ENCODE results near the gene SLC35B2.

The SLC35B2 gene

DNA sequence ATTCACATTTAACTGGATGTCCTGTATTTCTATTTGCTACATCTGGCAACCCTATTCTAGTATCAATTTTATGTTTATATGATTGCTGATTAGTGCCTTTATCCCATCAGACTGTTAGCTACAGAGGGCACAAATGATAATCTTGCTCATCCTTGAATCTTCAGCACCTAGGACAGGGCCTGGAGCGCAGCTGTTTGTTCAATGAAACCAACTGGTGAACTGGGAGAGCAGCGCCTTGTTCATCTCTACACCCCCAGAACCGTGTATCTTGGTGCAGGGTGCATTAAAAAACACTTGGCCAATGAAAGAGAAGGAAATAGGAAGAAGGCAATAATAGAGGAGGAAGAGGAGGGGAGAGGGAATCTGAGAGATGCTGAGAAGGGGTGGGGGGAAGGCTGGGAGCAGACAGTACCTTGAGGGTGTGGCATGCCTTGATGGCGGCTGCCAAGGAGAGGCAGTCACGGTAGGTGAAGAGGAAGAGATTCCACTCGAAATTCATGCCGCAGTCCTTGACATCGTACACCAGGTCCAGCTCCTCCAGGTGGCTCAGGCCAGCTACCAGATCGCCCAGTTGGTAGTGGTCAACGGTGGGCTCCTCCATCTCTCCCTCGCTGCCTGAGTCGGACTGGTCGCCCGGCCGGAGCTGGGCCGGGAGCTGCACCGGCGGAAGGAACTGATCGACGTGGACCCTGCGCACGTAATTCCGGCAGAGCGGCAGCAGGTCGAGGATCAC is 28.4 kb upstream of the SLC35B2 start:
- no peak for DNase-seq

DNA sequence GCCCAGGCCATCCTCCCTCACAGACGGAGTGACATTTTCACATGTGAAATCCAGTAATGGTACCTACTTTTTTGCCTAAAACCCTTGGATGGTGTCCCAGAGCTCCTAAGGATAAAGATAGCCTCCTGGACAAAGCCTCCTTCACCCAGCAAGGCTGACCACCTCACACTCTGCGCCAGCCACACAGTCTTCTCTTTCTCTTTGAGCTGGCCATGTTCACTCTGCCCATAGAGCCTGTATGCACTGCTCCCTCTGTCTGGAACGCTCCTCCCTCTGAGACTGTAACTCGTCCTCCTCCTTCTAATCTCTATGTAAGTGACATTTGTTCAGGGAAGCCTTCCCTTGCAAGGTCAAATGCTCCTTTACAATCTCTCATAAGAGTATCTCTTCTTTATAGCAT is 27.5 kb upstream of the SLC35B2 start:
- DNase-seq, result peak in 1 of 2 experiments; percentile 62

DNA sequence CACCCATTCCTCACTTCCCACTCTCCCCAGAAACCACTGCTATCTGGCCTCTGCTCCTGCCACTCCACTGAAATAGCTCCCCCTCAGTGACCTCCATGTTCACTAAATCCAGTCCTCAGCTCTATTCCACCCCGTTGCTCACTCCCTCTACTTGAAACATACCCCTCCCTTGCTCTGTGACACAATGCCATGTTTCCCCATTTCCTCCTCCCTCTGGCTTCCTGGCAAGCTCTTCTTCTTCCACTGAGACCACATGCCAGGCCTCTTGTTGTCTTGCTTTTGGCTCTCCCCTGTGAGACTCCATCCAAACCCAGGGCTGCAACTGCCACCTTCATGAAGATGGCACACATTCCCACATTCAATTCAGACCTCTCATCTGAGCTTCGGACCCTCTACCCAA is 26.8 kb upstream of the SLC35B2 start:
- peak; percentile 97 to 99 for DNase-seq

DNA sequence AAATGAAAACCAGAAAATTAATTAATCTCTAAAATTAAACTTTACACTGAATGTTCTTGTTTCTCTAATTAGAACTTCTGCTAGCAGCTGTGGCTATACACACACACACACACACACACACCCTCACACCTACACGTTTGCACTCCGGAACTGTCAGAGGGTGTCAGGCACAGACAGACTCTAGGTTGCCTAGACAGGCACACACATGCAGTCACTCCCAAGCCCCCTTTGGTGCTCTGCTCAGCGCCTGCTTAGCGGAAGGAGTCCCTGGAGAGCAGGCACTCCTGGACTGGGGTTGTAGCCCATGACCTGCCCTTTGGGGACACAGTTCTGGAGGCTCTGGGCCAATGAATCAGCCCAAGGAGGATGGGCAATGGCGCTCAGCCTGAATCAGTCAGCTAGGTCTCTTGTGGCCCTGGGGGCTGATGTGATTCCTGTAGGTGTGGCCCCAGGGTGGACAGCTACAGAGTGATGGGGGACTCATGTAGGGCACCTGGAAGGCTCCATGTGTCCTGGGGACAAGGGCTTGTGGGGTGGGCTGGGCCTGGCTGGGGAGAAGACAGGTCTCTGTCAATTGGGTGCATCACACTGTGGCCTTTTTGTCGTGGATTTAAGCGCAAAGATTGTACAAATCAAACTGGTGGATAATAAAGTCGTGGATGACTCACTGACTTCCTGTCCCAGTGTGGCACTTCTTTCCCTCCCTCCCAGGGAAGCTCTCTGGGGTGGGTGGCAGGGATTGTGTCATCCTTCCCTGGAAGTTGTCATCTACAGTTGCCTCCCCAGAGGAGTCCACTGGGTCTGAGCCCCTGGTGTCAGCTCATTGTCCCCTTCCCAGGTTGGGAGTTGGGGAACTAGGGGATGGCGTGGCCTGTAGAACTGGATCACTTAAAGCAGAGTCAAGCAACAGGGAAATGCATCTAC is 21.7 kb upstream of the SLC35B2 start:
- no peak for DNase-seq

DNA sequence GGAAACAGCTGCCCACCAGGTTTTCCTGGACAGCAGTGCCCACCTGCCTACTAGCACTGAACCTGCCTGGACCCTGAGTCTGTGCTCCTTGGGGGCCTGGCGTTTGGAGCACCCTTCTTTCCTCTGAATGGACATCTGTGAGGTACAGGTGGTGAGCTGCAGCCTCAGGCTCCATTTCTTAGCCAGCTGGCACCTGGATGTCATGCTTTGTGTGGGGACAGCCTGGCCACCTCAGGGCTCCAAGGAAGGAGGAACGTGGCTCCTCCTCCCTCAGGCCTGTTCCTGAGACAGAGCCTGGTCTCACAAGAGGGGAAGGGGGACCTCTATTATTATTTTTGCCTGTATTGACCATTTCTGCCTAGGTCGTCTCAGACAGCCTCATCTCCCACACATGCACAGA is 21.0 kb upstream of the SLC35B2 start:
- peak; percentile 66 to 79 for DNase-seq

DNA sequence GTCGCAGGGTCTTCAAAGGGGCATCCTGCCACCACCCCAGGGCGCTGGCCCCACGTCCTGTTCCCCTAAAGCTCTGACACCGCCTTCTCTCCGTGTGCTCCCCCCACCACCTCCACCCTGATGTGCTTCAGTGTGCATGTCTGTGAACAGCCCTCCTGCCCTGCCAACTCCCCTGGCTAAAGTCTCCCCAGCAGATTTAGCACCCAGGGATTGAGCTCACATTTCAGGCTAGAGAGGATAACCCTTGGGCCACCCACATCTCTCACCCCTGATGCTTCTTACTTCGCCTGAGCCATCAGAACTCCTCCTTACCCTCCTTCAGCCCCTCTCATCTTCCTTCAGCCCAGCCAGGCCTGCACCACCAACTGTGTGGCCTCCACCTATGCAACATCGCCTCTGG is 20.4 kb upstream of the SLC35B2 start:
- DNase-seq, result no peak

DNA sequence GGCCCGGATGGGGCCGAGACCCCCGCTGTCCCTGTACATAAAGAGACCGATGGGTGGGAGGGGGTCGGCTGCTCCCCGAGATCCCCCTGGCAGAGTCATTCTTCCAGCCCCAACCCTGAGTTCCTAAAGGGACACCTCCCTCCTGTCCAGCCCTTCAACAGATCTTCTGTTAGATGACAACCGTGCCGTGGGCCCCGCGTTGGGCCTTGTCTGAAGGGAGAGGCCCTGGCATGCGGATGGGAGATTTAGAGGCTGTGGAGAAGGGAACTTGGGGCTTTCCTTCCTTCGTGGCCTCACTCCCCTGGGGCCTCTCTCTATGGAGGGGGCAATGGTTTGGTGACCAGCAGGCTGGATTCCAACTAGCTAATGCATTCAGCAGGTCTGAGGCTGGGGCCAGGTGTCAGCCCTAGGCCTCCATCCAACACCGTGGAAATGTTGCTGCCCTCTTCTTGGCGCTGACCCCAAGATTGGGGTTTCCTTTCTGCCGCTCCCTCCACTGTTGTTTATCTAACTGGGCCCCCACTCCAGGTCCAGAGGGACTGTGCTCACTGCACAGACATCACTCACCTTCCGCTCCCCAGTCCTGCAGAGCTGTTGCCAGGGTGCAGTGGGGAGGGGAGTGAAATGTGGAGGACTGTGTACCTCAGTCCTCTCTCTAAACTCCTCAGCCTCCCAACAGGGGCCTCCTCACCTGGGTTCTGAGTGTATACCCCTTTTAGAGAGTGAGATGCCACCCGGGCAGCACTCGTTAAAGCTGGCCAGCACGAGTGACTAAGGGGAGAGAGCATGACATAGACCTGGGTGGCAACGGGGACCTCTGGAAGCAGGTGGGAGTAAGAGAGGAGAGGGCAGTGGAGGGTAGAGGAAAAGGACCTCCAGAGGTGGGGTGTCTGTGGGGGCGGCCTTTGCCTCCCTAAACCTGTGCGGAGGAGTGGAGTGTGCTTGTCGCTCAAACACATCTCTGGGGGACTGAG is 19.6 kb upstream of the SLC35B2 start:
- peak; percentile 40 to 68 for DNase-seq

DNA sequence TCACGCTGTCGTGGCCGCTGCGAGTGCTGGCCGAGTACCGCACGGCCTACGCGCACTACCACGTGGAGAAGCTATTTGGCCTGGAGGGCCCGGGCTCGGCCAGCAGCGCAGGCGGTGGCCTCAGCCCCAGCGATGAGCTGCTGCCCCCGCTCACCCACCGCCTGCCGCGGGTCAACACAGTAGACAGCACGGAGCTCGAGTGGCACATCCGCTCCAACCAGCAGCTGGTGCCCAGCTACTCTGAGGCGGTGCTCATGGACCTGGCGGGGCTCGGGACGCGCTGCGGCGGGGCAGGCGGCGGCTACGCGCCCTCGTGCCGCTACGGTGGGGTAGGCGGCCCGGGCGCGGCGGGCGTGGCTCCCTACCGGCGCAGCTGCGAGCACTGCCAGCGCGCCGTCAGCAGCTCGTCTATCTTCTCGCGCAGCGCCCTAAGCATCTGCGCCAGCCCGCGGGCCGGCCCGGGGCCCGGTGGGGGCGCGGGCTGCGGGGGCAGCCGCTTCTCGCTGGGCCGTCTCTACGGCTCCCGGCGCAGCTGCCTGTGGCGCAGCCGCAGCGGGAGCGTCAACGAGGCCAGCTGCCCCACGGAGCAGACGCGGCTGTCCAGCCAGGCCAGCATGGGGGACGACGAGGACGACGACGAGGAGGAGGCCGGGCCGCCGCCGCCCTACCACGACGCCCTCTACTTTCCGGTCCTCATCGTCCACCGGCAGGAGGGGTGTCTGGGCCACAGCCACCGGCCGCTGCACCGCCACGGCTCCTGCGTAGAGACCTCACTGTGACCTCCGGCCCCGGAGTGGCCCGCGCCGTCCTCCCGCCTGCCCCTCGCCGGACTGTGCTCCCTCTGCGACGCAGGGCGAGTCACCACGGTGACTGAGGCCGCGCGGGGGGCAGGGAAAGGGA is 18.7 kb upstream of the SLC35B2 start:
- DNase-seq, result no peak

DNA sequence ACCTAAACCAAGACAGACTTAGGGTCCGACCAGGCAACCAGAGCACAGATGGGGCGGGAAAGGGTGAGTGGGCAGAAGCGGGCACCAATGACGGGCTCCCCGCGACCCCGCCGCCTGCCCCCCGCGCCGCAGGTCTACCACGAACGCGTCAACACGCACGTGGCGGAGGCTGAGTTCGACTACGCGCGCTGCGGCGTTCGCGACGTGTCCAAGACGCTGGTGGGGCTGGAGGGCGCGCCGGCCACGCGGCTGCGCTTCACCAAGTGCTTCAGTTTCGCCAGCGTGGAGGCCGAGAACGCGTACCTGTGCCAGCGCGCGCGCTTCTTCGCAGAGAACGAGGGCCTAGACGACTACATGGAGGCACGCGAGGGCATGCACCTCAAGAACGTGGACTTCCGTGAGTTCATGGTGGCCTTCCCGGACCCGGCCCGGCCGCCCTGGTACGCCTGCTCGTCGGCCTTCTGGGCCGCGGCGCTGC is 18.0 kb upstream of the SLC35B2 start:
- DNase-seq, result no peak

DNA sequence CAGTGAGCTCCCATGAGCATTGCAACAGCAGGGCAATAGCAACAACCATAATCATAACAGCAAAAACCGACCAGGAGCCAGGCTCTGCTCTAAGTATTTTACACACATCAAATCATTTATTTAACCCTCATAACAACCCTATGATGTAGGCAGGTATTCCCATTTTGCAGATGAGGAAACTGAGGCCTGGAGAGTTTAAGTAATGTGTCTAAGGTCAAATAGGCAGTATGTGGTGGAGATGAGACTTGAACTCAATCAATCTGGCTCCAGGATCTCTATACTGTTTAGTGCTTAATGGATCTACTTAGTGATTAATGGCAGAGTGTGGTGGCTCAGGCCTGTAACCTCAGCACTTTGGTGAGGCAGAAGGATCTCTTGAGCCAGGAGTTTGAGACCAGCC is 16.3 kb upstream of the SLC35B2 start:
- DNase-seq, result no peak

DNA sequence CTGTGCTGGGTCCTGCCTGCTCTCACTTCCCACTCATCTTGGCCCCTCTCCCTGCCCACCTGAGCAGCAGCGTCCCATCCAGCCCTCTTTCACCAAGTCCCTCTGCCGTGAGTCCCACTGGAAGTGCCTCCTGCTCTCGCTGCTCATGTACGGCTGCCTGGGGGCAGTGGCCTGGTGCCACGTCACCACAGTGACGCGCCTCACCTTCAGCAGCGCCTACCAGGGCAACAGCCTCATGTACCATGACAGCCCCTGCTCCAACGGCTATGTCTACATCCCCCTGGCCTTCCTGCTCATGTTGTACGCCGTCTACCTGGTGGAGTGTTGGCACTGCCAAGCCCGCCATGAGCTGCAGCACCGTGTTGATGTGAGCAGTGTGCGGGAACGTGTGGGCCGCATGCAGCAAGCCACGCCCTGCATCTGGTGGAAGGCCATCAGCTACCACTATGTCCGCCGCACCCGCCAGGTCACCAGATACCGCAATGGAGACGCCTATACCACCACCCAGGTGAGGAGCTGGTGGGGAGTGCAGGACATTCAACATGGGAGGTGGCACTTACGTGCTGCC is 15.8 kb upstream of the SLC35B2 start:
- DNase-seq, result peak in 1 of 2 experiments; percentile 24

DNA sequence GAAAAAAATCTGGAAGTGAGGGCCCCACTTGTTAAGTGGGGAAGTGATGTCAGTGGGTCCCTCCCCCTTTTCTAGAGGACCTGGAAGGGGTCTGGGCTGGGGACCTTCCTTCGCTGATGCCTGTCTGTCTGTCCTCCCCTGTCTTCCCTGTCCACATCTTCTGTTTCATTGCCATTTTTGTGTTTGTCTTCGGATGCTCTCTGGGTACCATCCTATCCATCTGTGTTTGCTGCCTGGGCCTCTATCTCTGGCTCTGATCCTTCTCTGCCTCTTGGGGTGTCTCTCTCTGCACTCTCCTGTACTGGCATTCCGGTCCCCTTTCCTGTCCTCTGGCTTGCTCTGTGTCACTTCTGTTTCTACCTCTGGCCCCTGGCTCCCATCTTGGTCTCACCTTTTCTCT is 15.2 kb upstream of the SLC35B2 start:
- DNase-seq, result no peak

DNA sequence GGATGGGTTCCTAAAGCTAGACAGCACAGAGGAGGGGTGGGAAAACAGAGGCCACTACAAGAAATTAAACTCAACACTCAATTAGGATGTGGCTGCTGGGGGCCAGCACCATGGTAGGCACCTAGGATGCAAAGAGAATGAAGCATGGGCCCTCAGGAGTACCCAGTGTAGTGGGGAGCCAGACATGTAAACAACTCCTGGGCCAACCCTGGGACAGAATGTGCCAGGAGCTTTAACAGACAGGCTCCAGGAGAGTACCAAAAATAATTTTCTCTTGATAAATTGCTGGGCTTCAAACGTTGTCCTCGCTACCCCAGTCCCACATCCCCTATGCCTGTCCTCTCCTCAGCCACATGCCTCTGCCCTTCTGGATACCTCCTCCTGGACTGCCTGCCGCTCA is 14.6 kb upstream of the SLC35B2 start:
- peak in 1 of 2 experiments; percentile 27 for DNase-seq

DNA sequence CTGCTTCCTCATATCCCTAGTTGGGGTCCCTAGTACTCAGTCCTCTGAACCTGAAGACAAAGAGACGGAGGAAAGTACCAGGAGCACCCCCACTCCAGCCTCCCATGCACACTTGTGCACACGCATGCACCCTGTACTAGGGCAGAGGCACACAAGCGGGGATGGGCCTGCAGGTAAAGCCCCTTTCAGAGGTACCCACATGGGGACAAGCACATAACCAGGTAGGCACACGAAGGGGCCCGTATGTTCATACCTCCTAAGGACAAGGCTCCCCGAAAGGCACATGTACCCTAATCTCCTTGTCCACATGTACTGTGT is 14.0 kb upstream of the SLC35B2 start:
- peak in 1 of 2 experiments; percentile 8 for DNase-seq

DNA sequence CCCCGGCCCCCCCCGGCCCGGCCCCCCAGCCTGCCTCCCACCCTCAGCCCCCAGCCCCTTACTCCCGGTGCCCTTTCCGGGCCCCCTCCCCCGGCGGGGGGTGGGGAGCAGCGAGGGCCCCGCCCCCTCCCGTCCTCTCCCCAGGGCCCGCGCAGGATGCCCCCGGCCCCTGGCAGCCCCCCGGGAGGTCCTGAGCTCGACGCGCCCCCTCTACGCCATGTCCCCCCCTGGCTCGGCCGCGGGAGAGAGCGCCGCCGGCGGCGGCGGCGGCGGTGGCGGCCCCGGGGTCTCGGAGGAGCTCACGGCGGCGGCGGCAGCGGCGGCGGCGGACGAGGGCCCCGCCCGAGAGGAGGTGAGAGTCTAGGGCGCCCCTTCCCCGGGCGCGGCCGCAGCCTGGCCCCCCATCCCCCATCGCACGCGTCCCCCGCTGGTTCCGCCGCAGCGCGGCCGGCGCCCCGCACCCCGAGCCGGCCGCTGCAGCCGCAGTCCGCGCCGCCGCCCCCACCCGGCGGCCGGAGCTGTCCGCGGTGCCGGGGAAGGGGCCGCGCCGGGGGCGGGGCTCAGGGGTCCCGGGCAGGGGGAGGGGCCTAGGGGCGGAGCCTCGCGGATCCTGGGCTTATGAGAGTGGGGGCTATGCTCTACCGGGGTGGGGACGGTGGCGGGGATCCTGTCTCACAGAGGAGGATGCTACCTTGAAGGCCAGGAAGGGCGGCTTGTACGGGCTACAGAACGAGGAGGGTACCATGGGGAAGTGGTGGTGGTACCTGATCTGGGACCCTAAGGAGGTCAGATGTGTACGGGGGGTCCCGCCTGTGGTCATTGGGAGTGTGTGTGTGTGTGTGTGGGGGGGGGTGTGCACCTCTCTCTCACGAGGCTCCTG is 13.4 kb upstream of the SLC35B2 start:
- no peak for DNase-seq

DNA sequence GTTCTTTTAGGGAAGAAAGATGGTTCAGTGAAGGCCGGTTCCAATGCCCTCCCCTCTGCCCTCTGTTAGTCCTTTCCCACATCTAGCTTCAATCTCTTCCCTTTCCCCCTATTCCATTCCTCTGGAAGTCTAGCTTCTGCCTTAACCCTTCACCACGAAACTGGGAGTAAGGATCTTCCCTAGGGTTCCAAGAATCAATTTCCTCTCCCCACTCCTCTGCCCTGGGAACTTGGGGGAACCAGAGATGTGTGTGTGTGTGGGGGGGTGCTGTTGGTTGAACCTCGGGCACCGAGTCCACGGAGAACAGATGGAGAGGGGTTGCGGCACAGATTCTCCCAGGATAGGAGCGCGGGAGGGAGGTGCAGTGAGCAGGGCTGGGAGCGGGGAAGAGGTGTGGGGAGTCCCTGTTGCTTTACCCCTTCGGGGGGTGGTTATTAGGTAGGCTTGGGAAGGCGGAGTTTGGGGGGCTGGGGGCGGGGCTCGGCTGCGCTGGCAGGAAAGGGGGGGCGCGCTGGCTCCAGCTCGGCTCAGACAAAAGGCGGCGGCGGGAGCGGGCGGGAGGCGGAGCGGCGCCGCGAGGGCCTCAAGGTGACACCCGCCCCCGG is 12.7 kb upstream of the SLC35B2 start, which contains the start of gene TMEM151B:
Gene TMEM151B (plus strand): TSS at position 530 of the 605 bp plus-strand sequence. CDS start 293 bp downstream, outside the sequence.
- DNase-seq, result peak; percentile 38 to 42

DNA sequence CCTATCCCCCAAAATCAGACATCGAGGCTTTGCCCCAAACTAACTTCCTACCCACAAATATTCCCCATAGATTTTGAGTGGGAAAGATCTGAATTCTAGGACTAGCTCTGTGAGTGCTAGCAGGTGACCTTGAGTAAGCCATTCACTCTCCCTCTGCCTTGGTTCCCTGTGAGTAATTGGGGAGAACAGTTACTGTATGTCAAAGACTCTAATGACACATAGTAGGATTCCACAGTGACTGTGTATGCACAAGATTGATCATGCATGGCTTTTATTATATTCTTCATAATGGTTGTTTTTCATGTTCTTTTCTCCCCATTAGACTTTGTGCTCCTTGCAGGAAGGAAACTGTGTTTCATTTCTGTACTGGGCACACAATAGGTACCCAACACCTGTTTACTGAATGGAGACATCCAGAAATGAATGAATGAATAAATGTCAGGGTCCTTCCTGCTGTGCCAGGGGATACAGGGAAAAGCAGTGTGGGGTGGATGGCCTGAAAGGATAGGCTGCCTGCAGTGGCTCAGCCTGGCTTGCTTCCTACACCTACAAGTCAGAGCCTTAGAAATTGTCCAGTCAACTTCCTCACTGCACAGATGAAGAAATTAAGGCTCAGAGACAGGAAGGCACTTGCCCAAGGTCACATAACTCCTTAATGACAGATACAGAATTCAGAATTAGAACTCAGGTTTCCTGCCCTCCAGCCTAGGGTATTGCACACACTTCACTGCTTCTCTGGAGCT is 12.0 kb upstream of the SLC35B2 start:
- no peak for DNase-seq

DNA sequence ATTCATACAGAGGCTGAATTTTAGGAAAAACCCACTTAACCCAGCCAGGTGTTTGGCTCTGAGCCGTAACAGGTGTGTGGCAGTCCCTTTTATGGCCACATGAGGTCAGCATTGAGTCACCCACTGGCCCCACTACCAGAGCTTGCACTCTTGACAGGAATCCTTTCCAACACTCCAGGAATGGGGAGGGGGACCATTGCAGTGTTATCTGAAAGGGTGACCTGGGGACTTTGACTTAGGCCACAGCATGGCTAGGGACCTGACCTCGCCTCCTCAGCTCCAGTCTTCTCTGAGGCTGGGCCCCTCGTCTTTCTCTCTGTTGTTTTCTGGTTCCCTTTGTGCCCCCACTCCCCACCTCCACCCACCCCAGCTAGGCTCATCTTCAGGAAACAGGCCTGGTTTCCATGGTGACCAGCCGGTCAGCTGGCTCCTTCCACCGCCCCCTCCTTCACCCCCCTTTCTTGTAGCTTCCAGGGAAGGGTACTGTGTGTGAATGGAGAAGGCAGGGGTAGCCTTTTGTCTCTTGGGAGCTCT is 10.8 kb upstream of the SLC35B2 start:
- DNase-seq, result no peak

DNA sequence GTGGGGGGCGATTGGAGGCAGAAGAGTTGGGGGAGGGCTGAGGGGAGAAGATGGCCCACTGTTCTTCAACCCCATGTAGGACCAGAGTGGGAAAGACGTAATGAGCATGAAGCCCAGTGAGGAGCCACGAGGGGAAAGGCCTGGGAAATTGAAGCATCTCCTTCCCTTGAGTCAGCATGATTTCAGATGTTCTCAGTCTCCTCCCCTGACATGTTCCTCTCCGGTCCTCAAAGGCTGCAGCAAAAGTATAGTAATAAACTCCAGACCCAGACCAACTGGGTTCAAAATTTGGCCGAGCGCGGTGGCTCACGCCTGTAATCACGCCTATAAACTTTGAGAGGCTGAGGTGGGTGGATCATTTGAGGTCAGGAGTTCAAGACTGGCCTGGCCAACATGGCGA is 9.9 kb upstream of the SLC35B2 start:
- no peak for DNase-seq

Data from cerebellar nuclear complex (tissue), 1 donor.